Activated CD4-positive, alpha-beta T cell treated with anti-CD3 and anti-CD28 coated beads for 4 hours (primary cell): ENCODE results near the gene IFNAR2.

ENCODE experiments used
- DNase-seq, 2 donors: peaks; one replicate each; pipeline ENCODE4 v3.0.0-alpha.2; 2020

IFNAR2 gene

DNA sequence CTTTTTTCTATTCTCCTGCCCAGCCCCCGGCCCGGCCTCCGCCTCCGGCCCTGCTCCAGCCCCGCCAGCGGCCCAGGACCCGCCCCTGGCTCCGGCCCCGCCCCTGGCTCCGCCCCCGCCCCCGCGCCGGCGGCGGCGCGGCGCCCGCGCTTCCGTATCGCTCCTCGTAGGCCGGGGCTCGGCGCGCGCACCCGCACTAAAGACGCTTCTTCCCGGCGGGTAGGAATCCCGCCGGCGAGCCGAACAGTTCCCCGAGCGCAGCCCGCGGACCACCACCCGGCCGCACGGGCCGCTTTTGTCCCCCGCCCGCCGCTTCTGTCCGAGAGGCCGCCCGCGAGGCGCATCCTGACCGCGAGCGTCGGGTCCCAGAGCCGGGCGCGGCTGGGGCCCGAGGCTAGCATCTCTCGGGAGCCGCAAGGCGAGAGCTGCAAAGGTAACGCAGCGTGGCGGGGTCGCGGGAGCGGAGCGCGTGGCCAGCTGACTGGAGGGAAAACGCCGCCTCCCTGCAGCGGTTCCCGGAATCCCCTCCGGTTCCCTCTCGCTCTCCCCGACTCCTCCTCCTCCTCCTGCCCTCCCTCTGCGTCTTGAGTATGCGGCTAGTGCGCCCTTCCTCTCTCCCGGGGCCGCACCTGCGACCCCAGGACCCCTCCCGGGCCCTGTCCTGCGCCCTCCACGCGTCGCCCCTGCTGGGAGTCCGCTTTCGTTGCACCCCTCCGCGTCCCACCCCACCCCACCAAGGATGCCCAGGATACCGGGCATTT, at the start of gene IFNAR2:
TSS of gene IFNAR2 (plus strand) at position 155 of the 761 bp plus-strand sequence. CDS start 11,985 bp downstream, outside the sequence.
- peak; percentile 65 to 74 for DNase-seq

- DNase-seq, result peak in 1 of 2 donors; percentile 18
Measured at GRCh38 chr21:33185852-33186251, 43.9 kb upstream of the IFNAR2 start.

DNA sequence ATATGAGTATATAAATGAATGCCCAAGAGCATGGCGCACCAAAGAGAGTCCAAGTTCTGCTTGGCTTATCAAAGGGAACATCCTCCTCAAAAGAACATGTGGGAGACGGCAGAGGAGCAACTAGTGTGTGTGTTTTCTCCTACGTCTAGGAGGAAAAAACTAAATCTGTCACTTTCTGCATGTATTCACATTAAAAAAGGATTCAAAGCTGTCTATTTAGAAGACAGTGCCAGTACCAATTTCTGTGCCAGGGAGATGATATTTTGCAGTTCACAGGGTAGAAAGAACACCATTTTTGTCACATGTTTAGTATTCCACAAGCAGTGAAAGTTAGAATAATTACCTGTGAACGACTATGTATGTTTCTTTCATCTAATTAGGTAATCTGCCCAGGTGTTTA, 42.5 kb upstream of the IFNAR2 start:
- DNase-seq, result no peak

DNA sequence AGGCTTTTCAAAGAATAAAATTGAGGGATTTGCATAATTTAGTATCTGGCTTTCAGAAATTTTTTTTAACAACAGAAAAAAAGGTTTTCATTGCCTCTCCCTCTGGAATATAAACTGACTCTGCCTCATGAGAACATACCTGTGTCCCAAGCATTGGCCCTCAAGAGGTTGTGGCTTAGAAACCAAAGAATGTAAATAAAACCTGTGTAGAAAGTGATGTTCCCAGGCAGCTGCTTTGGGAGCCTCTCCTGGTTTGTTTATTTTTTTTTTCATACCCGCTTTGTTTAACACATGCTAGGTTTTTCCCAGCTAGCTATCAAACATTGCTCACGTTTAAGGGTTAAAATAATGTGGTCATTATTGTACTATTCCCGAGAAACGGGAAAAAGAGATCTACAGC, 40.5 kb upstream of the IFNAR2 start:
- DNase-seq, result no peak

GRCh38 chr21:33189824-33190223, 39.9 kb upstream of the IFNAR2 start:
- DNase-seq, result no peak

GRCh38 chr21:33196941-33197374, 32.8 kb upstream of the IFNAR2 start:
- DNase-seq, result peak; percentile 48 to 67

- no peak for DNase-seq
Measured at GRCh38 chr21:33197496-33197895, 32.2 kb upstream of the IFNAR2 start.

DNA sequence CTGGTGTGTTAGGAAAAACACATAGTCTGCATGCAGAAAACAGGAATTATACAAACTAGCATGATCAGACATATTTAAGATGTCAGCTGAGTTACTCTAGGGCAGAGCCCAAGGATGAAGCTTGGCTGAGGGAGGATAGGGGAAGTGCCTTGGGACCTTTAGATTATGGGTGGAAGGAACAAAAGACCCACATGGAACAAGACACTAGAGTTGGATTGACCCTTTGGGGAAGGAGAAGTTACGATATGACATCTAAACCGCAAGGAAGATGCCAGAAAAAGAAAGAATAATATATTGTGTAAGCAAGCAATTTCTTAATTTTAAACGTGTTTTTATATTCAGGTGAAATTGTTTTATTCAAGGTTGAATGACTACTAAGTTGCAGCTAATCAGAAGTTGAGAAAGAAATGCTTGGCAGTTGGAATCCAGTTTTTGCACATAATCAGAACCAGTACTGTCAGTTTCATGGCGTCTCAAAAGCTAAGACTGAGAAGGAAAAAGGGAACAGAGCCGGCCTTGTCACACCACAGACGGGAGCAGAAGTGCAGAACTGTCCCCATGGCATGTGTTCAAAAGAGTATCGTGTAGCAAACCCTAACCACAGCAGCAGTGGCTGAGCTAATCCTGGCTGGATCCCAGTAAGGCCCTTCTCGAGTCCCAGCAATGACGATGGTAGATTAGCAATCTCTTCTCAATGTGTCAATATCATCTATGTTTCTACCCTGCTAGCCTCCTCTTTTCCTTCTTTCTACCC, 31.2 kb upstream of the IFNAR2 start:
- no peak for DNase-seq

DNA sequence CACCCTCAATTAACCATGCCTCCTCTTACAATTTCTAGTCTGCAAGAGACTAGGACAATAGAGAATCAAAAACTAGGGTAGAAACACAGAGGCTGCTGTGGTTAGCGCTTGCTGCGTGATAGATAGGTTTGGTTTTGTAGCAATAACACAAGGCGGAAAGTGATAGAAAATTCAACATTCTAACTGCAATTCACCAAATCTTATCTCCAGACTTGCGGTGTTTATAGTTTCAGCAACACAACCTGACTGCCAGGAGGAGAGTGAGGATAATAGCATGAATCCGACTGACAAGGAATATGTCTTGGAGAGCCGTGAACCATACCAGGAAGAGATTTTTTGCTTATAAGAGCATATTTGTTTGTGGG, 30.7 kb upstream of the IFNAR2 start:
- DNase-seq, result no peak

- peak; percentile 81 to 89 for DNase-seq
Measured at GRCh38 chr21:33199516-33200217, 30.1 kb upstream of the IFNAR2 start.

- DNase-seq, result no peak
Measured at GRCh38 chr21:33201956-33202355, 27.8 kb upstream of the IFNAR2 start.

- DNase-seq, result no peak
Measured at GRCh38 chr21:33202464-33203363, 27.0 kb upstream of the IFNAR2 start.

DNA sequence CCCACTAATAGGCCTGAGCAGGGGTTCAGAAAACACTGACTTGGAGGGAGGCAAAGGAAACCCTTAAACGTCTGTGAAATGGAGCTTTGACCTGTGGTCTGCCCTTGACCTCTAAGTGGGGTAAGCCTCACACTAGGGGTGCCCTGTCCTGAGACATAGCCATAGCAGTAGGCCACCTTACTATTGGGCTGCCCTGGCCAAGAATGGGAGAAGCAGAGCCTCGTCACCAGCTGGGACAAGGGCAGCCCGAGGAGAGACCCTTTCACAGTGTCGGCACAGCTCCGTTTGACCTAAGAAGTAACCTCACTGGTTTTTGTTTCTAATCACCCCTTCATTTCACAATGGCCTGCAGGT, 26.4 kb upstream of the IFNAR2 start:
- DNase-seq, result no peak

DNA sequence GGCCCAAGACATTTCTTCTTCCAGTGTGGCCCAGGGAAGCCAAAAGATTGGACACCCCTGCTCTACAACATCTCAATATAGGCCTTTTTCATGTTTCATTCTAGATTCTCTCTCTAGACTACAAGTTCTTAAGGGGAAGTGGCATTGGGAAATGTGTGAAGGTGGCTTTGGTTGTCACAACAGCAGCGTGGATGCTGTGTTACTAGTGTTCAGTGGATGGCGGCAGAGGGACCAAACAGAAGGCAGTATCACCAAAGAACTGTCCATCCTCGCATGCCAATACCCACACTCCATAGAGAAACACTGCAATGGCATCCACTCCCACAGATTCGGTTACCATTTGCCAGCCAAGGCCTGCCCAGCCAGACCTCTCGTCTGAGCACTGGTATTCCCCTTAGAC, 24.3 kb upstream of the IFNAR2 start:
- no peak for DNase-seq

- DNase-seq, result no peak
Measured at GRCh38 chr21:33206771-33207281, 22.9 kb upstream of the IFNAR2 start.

DNA sequence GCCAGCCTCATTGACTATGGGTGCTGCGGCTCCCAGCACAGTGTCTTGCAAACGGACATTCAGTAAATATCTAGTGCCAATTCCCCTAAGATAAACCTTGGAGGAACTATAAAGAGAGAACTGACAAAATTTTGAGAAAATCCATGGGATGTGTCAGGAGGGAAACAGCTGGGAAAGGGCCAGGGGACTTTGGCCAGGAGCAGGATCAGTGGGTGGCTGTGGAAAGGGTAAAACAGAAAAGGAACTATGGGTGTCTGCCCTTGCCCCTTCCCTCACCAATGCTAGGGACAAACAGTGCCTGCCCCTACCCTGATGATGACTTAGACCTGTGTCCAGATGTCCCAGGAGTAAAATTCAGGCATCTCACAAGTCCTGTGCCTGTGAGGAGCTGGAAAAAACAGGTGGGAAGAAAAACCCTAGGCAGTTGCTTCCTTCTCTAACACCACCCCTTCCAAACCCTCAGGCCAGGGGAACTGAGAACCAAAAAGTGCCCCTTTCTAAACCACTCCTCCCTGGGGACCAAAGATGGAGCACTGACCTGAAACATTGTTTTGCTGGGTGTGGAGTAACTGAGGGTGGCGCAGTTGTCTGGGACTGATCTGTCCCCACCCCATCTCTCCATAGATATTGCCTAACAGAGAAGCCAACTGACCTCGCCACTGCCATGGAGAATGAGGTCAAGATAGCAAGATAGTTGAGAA, 22.1 kb upstream of the IFNAR2 start:
- no peak for DNase-seq

DNA sequence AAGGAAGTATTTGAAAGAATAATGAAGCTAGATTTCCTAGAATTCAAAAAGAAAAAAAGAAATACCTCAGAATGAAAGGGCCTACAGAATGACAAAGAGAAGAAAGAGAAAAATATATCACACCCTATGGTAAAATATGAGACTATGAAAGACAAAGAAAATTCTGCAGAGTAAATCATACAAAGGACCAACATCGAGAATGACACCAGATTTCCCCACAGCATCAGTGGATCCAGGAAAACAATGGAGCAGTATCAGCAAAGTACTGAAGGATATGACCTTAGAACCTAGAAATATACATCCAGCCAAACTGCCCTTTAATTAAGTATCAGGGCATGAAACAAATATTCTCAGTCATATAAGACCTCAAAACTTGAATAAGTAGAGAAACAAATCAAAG, 21.2 kb upstream of the IFNAR2 start:
- DNase-seq, result no peak

- no peak for DNase-seq
Measured at GRCh38 chr21:33211305-33211704, 18.4 kb upstream of the IFNAR2 start.

DNA sequence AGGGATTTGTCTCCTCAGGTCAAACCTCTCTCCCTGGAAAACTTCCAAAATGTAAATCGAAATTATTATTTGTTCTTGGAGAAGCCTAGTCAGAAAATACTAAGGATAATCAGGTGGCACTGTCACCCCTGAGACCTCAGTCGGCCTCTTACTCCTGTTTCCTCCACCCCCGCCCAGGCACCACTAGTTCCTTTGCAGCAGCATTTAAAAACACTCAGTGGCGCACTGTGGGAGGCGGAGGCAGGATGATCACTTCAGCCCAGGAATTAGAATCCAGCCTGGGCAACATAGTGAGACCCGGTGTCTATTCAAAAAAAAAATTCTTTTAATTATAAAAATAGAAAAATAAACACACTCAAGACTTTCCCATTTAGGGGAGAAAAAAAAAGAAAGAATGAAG, 18.0 kb upstream of the IFNAR2 start:
- DNase-seq, result no peak

DNA sequence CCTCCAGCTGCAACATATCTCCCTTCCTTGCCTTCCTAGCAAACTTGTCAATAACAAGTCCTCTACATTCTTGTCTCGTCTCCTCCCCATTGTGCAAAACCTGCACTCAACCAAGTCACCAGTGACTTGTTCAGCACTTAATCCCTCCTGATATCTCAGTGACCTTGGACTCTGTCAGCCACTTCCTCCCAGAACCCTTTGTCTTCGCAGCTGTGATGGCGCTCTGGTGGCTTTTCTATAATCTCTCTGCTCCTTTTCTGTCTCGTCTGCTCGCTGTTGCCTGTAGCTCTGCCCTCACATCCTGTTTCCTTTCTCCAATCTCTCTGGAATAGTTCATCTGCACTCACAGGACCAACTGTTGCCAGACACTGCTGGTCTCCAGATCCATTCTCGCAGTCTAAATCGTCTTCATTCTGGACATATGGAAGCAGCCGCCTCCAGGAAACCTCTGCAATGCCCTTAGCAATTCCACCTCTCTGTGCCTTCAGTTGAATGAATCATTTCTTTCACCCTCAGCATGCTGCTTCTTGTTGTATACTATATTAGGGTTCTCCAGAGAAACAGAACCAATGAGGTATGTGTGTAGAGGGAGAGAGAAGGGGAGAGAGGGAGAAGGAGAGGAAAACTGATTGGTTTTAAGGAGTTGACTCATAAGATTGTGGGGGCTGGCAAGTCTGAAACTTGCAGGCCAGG, 17.4 kb upstream of the IFNAR2 start:
- no peak for DNase-seq

DNA sequence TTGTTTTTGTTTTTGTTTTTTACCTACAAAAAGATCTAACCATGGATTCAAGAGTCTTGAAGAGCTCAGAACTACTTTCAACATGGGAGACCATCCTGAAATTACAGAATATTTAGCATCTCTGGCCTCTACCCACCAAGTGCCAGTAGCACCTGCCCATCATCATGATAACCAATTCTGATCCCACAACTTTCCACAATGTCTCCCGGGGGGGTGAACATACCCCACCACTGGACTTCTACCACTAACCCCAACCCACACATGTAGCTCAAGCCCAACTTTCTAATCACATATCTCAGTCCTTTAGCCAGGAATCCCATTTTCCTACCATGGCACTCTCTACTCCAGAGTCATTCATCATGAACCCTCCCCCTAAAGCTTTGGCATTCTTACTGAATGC, 15.7 kb upstream of the IFNAR2 start:
- no peak for DNase-seq
